Germinal center (tissue), 1 donor: ENCODE measurements around the gene TTC7B.
"Not testable (repeated sequence)": the region's sequence is repeated elsewhere in the genome, so short reads cannot be mapped to it uniquely, and the experiment has no call there.

Source experiments
- DNase-seq: peaks from one replicate; pipeline ENCODE4 v3.0.0; 2012; ENCODE audit warnings: mixed read lengths, low spot score

The TTC7B gene

GRCh38 chr14:90815822-90816662 is at the start of gene TTC7B:
Gene TTC7B (minus strand): TSS chr14:90816430. CDS start chr14:90816295, 135 bp downstream.
- DNase-seq = peak; percentile 79

- DNase-seq = no peak
Measured at GRCh38 chr14:90864741-90865140, 48.5 kb upstream of the TTC7B start.

- no peak for DNase-seq
Measured at GRCh38 chr14:90858511-90858910, 42.3 kb upstream of the TTC7B start.

- no peak for DNase-seq
Measured at GRCh38 chr14:90857866-90858265, 41.6 kb upstream of the TTC7B start.

- peak; percentile 18 for DNase-seq
Measured at GRCh38 chr14:90856115-90856514, 39.9 kb upstream of the TTC7B start.

- DNase-seq = no peak
Measured at GRCh38 chr14:90853116-90853515, 36.9 kb upstream of the TTC7B start.

- no peak for DNase-seq
Measured at GRCh38 chr14:90851327-90852036, 35.3 kb upstream of the TTC7B start.

GRCh38 chr14:90850487-90850886 is 34.3 kb upstream of the TTC7B start:
- no peak for DNase-seq

- no peak for DNase-seq
Measured at GRCh38 chr14:90849787-90850444, 33.7 kb upstream of the TTC7B start.

- DNase-seq = no peak
Measured at GRCh38 chr14:90848944-90849731, 32.9 kb upstream of the TTC7B start.

GRCh38 chr14:90846511-90846910 is 30.3 kb upstream of the TTC7B start:
- no peak for DNase-seq

GRCh38 chr14:90844321-90844720 is 28.1 kb upstream of the TTC7B start:
- no peak for DNase-seq

GRCh38 chr14:90842726-90843125 is 26.5 kb upstream of the TTC7B start:
- DNase-seq = no peak

- DNase-seq = not testable (repeated sequence)
Measured at GRCh38 chr14:90840667-90841066, 24.4 kb upstream of the TTC7B start.

- no peak for DNase-seq
Measured at GRCh38 chr14:90839889-90840266, 23.6 kb upstream of the TTC7B start.

GRCh38 chr14:90839024-90839888 is 23.0 kb upstream of the TTC7B start:
- no peak for DNase-seq

GRCh38 chr14:90838531-90838930 is 22.3 kb upstream of the TTC7B start:
- DNase-seq = not testable (repeated sequence)

- no peak for DNase-seq
Measured at GRCh38 chr14:90837355-90837754, 21.1 kb upstream of the TTC7B start.

- no peak for DNase-seq
Measured at GRCh38 chr14:90836692-90837063, 20.4 kb upstream of the TTC7B start.

- DNase-seq = no peak
Measured at GRCh38 chr14:90831821-90832220, 15.6 kb upstream of the TTC7B start.
